RWPE2 (cell line): ENCODE measurements around the gene PCK2.

Source experiments
- ATAC-seq: fragments of 200-7000 bp; cut with Tn5 transposase; 3 replicates; pipeline ENCODE4 v1.9.1; 2021; ENCODE audit warnings: low read depth
- DNase-seq: peaks from one replicate; pipeline ENCODE4 v3.0.0-alpha.2; 2020; ENCODE audit warnings: low spot score
- H3K27ac ChIP-seq: fragments of 450-650 bp; 2 replicates; pipeline ENCODE4 v1.5.1; 2017; ENCODE audit warnings: mild to moderate bottlenecking; ENCODE audit not compliant: poor library complexity, severe bottlenecking
- H3K27me3 ChIP-seq: fragments of 250-450 bp; sonication (Bioruptor Pico); 2 replicates; pipeline ENCODE4 v1.5.1; 2021; ENCODE audit warnings: mild to moderate bottlenecking, moderate library complexity; ENCODE audit not compliant: insufficient read depth, poor library complexity, severe bottlenecking
- H3K36me3 ChIP-seq: fragments of 250-450 bp; sonication (Bioruptor Pico); 2 replicates; pipeline ENCODE4 v1.5.1; 2020; ENCODE audit warnings: low read depth, mild to moderate bottlenecking, moderate library complexity
- H3K4me1 ChIP-seq: fragments of 250-450 bp; sonication (Bioruptor Pico); 2 replicates; pipeline ENCODE4 v1.5.1; 2021; ENCODE audit warnings: mild to moderate bottlenecking, moderate library complexity; ENCODE audit not compliant: insufficient read depth, poor library complexity, severe bottlenecking
- H3K4me3 ChIP-seq: fragments of 250-450 bp; sonication (Bioruptor Pico); 2 replicates; pipeline ENCODE4 v1.5.1; 2021; ENCODE audit warnings: mild to moderate bottlenecking, moderate library complexity; ENCODE audit not compliant: severe bottlenecking
- H3K9me3 ChIP-seq: fragments of 250-450 bp; sonication (Bioruptor Pico); 2 replicates; pipeline ENCODE4 v1.5.1; 2021; ENCODE audit warnings: mild to moderate bottlenecking, moderate library complexity; ENCODE audit not compliant: severe bottlenecking
- TF ChIP-seq, protein P1 (sequence below): fragments of 450-650 bp; IDR thresholded peaks from one replicate; pipeline ENCODE4 v1.5.1; 2017; ENCODE audit warnings: mild to moderate bottlenecking, moderate library complexity; ENCODE audit not compliant: poor library complexity, severe bottlenecking

The PCK2 gene

DNA sequence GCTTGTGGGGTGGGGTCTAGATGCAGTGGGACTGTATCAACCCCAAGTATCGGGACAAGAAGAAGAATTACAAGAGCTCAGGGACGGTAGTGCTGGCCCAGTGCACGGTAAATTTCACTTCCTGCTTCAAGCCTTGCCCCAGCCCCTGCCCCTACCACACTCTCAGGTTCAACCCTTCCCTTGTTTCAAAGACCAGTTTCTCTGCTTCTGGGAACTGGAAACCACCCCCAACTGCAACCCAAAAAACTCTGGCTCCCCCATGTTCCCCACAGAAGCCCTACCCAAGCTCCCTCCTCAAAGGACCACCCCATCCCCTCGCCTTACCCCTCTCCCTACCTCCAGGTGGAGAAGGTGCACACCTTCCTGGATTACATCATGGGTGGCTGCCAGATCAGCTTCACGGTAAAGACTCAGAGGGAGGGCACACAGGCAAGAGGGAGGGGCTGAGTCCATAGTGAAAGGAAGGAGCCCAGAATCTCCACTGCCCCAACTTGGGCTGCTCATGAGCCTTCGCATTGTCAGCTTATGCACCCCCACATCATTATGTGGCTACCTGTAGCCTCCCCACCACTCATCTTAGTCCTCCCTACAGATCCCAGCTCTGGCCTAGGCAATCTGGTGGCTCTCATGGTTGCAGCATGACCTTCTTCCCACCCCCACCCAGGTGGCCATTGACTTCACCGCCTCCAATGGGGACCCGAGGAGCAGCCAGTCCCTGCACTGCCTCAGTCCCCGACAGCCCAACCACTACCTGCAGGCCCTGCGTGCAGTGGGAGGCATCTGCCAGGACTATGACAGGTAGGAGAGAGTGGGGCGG, 18.4 kb upstream of the PCK2 start:
- no peak for DNase-seq
- no peak for ATAC-seq

DNA sequence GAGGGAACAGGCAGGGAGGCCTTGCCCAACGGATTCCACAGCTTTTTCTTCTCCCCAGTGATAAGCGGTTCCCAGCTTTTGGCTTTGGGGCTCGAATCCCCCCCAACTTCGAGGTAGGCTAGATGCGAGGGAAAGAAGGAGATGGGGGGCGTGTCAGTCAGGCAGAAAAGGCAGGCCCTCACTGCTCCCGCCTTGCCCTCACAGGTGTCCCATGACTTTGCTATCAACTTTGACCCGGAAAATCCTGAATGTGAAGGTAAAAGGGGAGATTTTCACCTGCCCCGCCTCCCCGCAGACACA, 17.9 kb upstream of the PCK2 start:
- Histone ChIP-seq H3K27me3 (no peaks in the 10 kb centered on the region), H3K4me1 (no peaks in the 10 kb centered on the region), H3K36me3 (no peaks in the 10 kb centered on the region), H3K4me3 (no peak overlapping the region), H3K27ac (no peak overlapping the region), H3K9me3 (no peaks in the 10 kb centered on the region)
- DNase-seq (no peak), ATAC-seq (no peak)
- TF ChIP-seq, protein P1, sequence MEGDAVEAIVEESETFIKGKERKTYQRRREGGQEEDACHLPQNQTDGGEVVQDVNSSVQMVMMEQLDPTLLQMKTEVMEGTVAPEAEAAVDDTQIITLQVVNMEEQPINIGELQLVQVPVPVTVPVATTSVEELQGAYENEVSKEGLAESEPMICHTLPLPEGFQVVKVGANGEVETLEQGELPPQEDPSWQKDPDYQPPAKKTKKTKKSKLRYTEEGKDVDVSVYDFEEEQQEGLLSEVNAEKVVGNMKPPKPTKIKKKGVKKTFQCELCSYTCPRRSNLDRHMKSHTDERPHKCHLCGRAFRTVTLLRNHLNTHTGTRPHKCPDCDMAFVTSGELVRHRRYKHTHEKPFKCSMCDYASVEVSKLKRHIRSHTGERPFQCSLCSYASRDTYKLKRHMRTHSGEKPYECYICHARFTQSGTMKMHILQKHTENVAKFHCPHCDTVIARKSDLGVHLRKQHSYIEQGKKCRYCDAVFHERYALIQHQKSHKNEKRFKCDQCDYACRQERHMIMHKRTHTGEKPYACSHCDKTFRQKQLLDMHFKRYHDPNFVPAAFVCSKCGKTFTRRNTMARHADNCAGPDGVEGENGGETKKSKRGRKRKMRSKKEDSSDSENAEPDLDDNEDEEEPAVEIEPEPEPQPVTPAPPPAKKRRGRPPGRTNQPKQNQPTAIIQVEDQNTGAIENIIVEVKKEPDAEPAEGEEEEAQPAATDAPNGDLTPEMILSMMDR = no peak

More for the DNA sequence above, 18.4 kb upstream of the PCK2 start:
- Histone ChIP-seq H3K36me3 (no peaks in the 10 kb centered on the region), H3K27me3 (no peaks in the 10 kb centered on the region), H3K4me3 (no peak overlapping the region), H3K4me1 (no peaks in the 10 kb centered on the region), H3K27ac (no peak overlapping the region), H3K9me3 (no peaks in the 10 kb centered on the region)
- TF ChIP-seq, protein P1 = no peak

DNA sequence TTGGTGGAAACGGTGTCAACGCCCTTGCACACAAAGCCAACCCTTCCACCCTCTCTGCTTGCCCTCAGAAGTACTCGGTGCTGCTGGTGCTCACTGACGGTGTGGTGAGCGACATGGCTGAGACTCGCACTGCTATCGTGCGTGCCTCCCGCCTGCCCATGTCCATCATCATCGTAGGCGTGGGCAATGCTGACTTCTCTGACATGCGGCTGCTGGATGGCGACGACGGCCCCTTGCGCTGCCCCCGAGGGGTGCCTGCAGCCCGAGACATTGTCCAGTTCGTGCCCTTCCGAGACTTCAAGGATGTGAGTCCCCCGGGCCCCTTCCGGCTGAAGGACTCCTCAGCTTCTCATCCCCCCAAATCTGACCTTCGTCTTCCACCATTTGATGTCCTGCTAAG, 17.0 kb upstream of the PCK2 start:
- no peak overlapping the region for H3K4me3 ChIP-seq
- ATAC-seq (no peak), DNase-seq (no peak)
- H3K27me3 ChIP-seq = no peaks in the 10 kb centered on the region
- H3K27ac ChIP-seq = no peak overlapping the region
- H3K4me1 ChIP-seq = no peaks in the 10 kb centered on the region
- TF ChIP-seq, protein P1 = no peak
- no peaks in the 10 kb centered on the region for H3K9me3 ChIP-seq
- H3K36me3 ChIP-seq = no peaks in the 10 kb centered on the region

DNA sequence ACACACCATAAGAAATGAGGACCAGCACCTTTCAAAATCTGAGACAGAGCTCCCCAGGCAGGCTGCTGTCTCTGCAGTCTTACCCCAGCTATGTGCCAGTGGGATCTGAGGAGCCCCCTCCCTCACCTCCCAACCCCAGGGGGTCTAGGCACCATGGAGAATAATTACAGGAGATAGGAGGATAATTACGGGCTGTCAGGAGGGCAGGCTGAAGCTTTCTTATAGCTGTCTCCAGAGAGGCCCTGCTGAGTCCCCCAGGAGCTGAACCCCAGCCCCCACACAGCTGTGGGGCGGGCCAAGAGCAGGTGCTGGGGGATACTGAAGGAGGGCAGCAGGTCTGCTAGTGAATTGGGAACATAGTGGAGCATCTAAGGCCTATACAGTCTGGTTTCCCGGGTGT, 16.0 kb upstream of the PCK2 start:
- no peaks in the 10 kb centered on the region for H3K4me1 ChIP-seq
- no peaks in the 10 kb centered on the region for H3K9me3 ChIP-seq
- no peak overlapping the region for H3K27ac ChIP-seq
- TF ChIP-seq, protein P1 = no peak
- DNase-seq (no peak), ATAC-seq (no peak)
- H3K36me3 ChIP-seq = no peaks in the 10 kb centered on the region
- H3K27me3 ChIP-seq = no peaks in the 10 kb centered on the region
- H3K4me3 ChIP-seq = no peak overlapping the region

DNA sequence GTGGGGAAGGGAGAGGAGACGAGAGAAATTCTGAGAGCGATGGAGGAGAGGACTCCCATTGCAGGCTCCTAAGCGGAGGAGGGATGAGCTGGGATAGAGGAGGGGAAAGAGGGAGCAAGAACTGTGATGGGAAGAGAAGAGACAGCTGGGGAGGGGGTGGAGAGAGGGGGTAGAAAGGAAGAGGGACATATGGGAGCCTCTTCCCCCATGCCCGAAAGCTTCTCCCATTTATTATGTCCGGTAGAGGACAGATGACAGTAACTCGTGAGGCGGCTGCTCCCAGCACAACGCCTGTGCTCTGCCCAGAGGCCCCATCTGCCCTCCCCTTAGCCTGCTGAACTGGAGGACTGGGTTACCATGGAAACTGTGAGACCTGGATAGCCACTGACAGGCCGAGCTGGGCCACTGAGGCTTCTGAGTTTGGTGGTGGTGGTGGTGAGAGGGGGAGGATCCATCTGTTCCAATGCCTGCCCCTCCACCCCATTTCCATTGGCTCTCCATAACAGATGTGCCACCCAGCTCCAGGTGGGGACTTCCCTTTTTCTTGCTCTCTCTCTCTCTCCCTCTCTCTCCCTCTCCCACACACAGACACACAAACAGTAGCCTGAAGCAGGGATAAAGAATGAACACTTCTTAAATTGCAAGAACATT, 14.5 kb upstream of the PCK2 start:
- TF ChIP-seq, protein P1 = no peak
- Histone ChIP-seq H3K4me3 (no peak overlapping the region), H3K36me3 (no peaks in the 10 kb centered on the region), H3K4me1 (no peaks in the 10 kb centered on the region), H3K27me3 (no peaks in the 10 kb centered on the region), H3K27ac (no peak overlapping the region), H3K9me3 (no peaks in the 10 kb centered on the region)
- ATAC-seq (no peak), DNase-seq (peak; percentile 48)
